ENCODE data around the gene C16orf78. TPM values are rescaled to one million over a fixed set of nuclear protein-coding genes. Genes with fewer than 3 reads are reported as not detected.

The C16orf78 gene
- polyA plus RNA-seq, result not detected in 2 replicates

GRCh38 chr16:49373504-49373903 is at the start of gene C16orf78:
TSS of gene C16orf78 (plus strand) at chr16:49373804. CDS start at chr16:49373940, 136 bp downstream.

Other genes starting within 250 kb of the C16orf78 start
- gene CBLN1, start 92.0 kb upstream of the C16orf78 start, polyA plus RNA-seq, result 4.5 and 6.5 TPM in 2 replicates

All from Purkinje cell (primary cell).